Smooth muscle cell (in vitro differentiated cells): Measurements from ENCODE around the gene MAN2A1. TPM values are rescaled to one million over a fixed set of nuclear protein-coding genes. Genes with fewer than 3 reads are reported as not detected.
A peak's percentile ranks its signal among the peaks of the same experiment; 100 is the strongest.

Experiments used
- DNase-seq: peaks from one replicate; lab custom pipeline; 2025; ENCODE audit not compliant: unreplicated experiment; lab: John Stamatoyannopoulos, UW
- H2AFZ ChIP-seq: fragments of 200-600 bp; sonication (generic); 2 replicates; pipeline ENCODE4 v1.6.0; 2016; ENCODE audit warnings: antibody characterized with exemption, low read depth, mild to moderate bottlenecking
- H3F3A ChIP-seq: fragments of 200-600 bp; sonication (generic); 2 replicates; pipeline ENCODE4 v1.6.0; 2017; ENCODE audit warnings: antibody characterized with exemption, low read depth
- H3K27ac ChIP-seq: fragments of 200-600 bp; sonication (generic); 2 replicates; pipeline ENCODE4 v1.5.1; 2016; ENCODE audit warnings: low read depth, mild to moderate bottlenecking
- H3K27me3 ChIP-seq: fragments of 200-600 bp; sonication (generic); 2 replicates; pipeline ENCODE4 v1.6.1; 2016; ENCODE audit warnings: low read depth, mild to moderate bottlenecking
- H3K36me3 ChIP-seq: fragments of 200-600 bp; sonication (generic); 2 replicates; pipeline ENCODE4 v1.5.1; 2016; ENCODE audit warnings: low read depth
- H3K4me1 ChIP-seq: fragments of 200-600 bp; sonication (generic); 2 replicates; pipeline ENCODE4 v1.5.1; 2016; ENCODE audit warnings: low read depth
- H3K4me2 ChIP-seq: fragments of 200-600 bp; sonication (generic); 2 replicates; pipeline ENCODE4 v1.6.0; 2016; ENCODE audit warnings: mild to moderate bottlenecking
- H3K4me3 ChIP-seq: fragments of 200-600 bp; sonication (generic); 2 replicates; pipeline ENCODE4 v1.5.1; 2016; ENCODE audit warnings: mild to moderate bottlenecking
- H3K79me2 ChIP-seq: fragments of 200-600 bp; sonication (generic); 2 replicates; pipeline ENCODE4 v1.6.0; 2016; ENCODE audit warnings: low read depth, mild to moderate bottlenecking
- H3K9ac ChIP-seq: fragments of 200-600 bp; sonication (generic); 2 replicates; pipeline ENCODE4 v1.6.0; 2016; ENCODE audit warnings: low read depth
- H3K9me3 ChIP-seq: fragments of 200-600 bp; sonication (generic); replicated peaks from 2 replicates; pipeline ENCODE4 v1.5.1; 2016; ENCODE audit warnings: low read depth
- H4K20me1 ChIP-seq: fragments of 200-600 bp; sonication (generic); 2 replicates; pipeline ENCODE4 v1.6.0; 2016; ENCODE audit warnings: low read depth
- CTCF ChIP-seq: fragments of 200-600 bp; sonication (generic); IDR thresholded peaks from 2 replicates; pipeline ENCODE4 v1.5.1; 2017; ENCODE audit warnings: borderline replicate concordance, mild to moderate bottlenecking, antibody characterized with exemption; ENCODE audit not compliant: insufficient read depth, poor library complexity, severe bottlenecking
- WGBS: methylation state at CpG from one replicate; pipeline ENCODE4 v1.1.7; 2016; ENCODE audit warnings: low lambda C conversion rate; 5-methylcytosine and 5-hydroxymethylcytosine counted together
- polyA plus RNA-seq: library from polyadenylated mRNA; unstranded; fragments of >200 nt; fragmentation: Nextera tagmentation; extraction: Ambion mirVana; gene quantifications from 2 replicates; pipeline ENCODE4 v1.2.1, GENCODE V29; 2016
- total RNA-seq: library from RNA; depleted of rRNA; stranded (reverse); fragments of >200 nt; gene quantifications from 2 replicates; pipeline ENCODE4 v1.2.3, GENCODE V29; 2014

Gene MAN2A1
- total RNA-seq (112 and 115 TPM in 2 replicates), polyA plus RNA-seq (20.3 and 31.4 TPM in 2 replicates)

- WGBS, result under 1% methylated on average over 31 of the region's 58 CpGs
- Histone ChIP-seq H3K9me3 (no peaks in the 10 kb centered on the region), H3K4me1 (peaks cover 34% of the 10 kb centered on the region), H3K4me3 (peak within 1 kb of the TSS; percentile 81), H3K79me2 (peaks cover 46% of the 10 kb centered on the region), H3K4me2 (peak within 1 kb of the TSS; percentile 97), H3F3A (peaks cover 2% of the 10 kb centered on the region), H4K20me1 (peaks cover 38% of the 10 kb centered on the region), H3K27ac (peak within 1 kb of the TSS; percentile 78), H3K36me3 (no peaks in the 10 kb centered on the region), H2AFZ (peak within 1 kb of the TSS; percentile 79), H3K27me3 (no peaks in the 10 kb centered on the region), H3K9ac (peak within 1 kb of the TSS; percentile 88)
- TF ChIP-seq CTCF, result no peak
- DNase-seq, result peak; percentile 79
Observed at GRCh38 chr5:109689740-109690241, at the start of gene MAN2A1. MAN2A1 (plus strand) TSS chr5:109689927; CDS start chr5:109690418, 491 bp downstream.

- Histone ChIP-seq H2AFZ (no peak overlapping the region), H3K27ac (no peak overlapping the region), H3K27me3 (no peaks in the 10 kb centered on the region), H3K9me3 (no peaks in the 10 kb centered on the region), H4K20me1 (no peaks in the 10 kb centered on the region), H3K4me2 (no peak overlapping the region), H3K9ac (no peak overlapping the region), H3K4me3 (no peak overlapping the region), H3K79me2 (no peaks in the 10 kb centered on the region), H3K4me1 (peaks cover 4% of the 10 kb centered on the region), H3K36me3 (no peaks in the 10 kb centered on the region), H3F3A (no peaks in the 10 kb centered on the region)
- 96% methylated on average over 4 of the region's 4 CpGs for WGBS
- no peak for DNase-seq
- no peak for TF ChIP-seq CTCF
Observed at GRCh38 chr5:109640976-109641375, 48.8 kb upstream of the MAN2A1 start.

GRCh38 chr5:109643791-109644350 lies 45.9 kb upstream of the MAN2A1 start:
- Histone ChIP-seq H3K9ac (no peak overlapping the region), H3K4me2 (peak overlapping the region; percentile 64), H3K27ac (no peak overlapping the region), H3K4me3 (no peak overlapping the region), H2AFZ (peak overlapping the region; percentile 78), H3K27me3 (no peaks in the 10 kb centered on the region), H4K20me1 (no peaks in the 10 kb centered on the region), H3F3A (no peaks in the 10 kb centered on the region), H3K4me1 (peaks cover 9% of the 10 kb centered on the region), H3K79me2 (no peaks in the 10 kb centered on the region), H3K36me3 (no peaks in the 10 kb centered on the region), H3K9me3 (no peaks in the 10 kb centered on the region)
- no peak for DNase-seq
- TF ChIP-seq CTCF, result no peak
- WGBS, result 51% methylated on average over 4 of the region's 4 CpGs

- Histone ChIP-seq H3K27ac (no peak overlapping the region), H2AFZ (peak overlapping the region; percentile 78), H3K27me3 (no peaks in the 10 kb centered on the region), H3K4me2 (peak overlapping the region; percentile 64), H3K9me3 (no peaks in the 10 kb centered on the region), H3K4me1 (peaks cover 9% of the 10 kb centered on the region), H3K79me2 (no peaks in the 10 kb centered on the region), H3K9ac (no peak overlapping the region), H3F3A (no peaks in the 10 kb centered on the region), H3K36me3 (no peaks in the 10 kb centered on the region), H3K4me3 (no peak overlapping the region), H4K20me1 (no peaks in the 10 kb centered on the region)
- no peak for DNase-seq
- 55% methylated on average over 7 of the region's 7 CpGs for WGBS
- no peak for TF ChIP-seq CTCF
Observed at GRCh38 chr5:109644829-109645228, 44.9 kb upstream of the MAN2A1 start.
